Measurements from ENCODE around the gene HEATR1.

The HEATR1 gene

DNA sequence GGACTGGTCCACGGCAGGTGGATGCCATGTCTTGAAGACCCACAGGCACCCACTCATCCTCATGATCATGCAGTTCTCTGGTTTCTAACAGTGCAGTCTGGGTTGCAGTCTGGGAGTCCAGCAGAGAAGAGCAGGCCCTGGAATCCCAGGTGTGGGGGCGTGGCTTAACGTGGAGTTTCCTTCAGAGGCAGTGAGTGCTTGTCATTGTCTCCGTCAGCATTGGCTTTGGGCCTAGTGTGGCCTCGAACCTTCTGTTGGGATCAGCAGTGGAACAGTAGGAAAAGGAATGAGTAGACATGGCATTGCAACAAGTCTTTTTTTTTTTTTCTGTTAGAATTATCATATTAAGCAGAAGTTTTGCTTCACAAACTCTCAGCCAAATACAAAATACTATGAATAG is 67.8 kb downstream of the HEATR1 start:
- DNase-seq (ENCODE audit: low read depth), result no peak

GRCh38 chr1:236535662-236536161 is 68.6 kb downstream of the HEATR1 start:
- DNase-seq (ENCODE audit: low read depth), result no peak

- DNase-seq (ENCODE audit: low read depth), result no peak
Observed at GRCh38 chr1:236535190-236535589, 69.1 kb downstream of the HEATR1 start.

- DNase-seq (ENCODE audit: low read depth), result no peak
Observed at GRCh38 chr1:236534151-236534651, 70.1 kb downstream of the HEATR1 start.

DNA sequence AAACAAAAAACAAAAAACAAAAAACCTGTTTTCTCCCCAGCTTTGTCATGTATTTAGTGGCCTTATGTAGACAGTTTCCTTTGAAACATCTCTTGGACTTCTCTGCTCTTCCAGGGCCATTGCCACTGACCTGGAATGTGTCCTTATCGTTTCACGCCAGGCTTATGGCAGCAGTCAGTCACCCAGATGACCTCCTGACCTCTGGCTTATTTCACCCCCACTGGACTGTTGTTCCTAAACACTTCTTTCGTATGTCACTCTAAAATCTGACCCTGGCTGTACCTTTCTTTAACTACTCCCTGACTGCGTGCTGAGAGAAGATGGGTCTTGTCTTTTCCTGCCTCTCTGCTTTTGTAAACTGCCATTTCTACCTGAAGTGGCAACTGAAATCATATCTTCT is 71.5 kb downstream of the HEATR1 start:
- no peak for DNase-seq (ENCODE audit: low read depth)

GRCh38 chr1:236530959-236531358 is 73.4 kb downstream of the HEATR1 start:
- no peak for DNase-seq (ENCODE audit: low read depth)

- no peak for DNase-seq (ENCODE audit: low read depth)
Observed at GRCh38 chr1:236530286-236530685, 74.0 kb downstream of the HEATR1 start.

DNA sequence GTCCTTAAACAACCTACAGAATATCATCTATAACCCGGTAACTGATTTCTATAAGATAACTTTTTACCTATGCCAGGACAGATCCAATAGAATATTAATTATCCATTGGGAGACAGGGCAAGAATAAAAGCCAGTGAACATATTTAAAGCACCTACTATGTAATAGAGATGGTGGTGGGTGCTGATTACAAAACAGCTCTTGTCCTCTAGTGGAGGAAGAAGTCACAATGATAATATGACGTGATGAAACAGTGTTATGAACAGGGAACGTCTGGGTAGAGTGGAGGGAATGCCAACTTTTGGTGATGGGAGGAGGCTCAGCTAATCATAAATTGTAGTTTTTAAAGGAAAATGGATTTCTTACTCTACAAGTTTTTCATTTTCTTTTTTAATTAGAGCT is 78.2 kb downstream of the HEATR1 start:
- DNase-seq (ENCODE audit: low read depth), result no peak

DNA sequence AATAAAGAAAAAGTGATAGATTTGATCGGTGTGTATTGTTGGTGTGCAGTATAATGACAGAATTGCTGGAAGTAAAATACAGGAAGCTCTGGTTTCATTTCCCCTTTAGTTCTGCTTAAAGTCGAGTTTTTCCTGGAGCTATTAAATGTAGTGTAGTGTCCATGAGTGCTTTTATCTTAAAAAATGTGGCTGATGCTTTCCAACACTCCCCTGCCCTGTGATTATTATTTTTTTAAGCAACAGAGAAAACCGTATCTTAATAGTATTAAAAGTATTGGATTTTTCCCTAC is 79.5 kb downstream of the HEATR1 start:
- DNase-seq (ENCODE audit: low read depth), result no peak

DNA sequence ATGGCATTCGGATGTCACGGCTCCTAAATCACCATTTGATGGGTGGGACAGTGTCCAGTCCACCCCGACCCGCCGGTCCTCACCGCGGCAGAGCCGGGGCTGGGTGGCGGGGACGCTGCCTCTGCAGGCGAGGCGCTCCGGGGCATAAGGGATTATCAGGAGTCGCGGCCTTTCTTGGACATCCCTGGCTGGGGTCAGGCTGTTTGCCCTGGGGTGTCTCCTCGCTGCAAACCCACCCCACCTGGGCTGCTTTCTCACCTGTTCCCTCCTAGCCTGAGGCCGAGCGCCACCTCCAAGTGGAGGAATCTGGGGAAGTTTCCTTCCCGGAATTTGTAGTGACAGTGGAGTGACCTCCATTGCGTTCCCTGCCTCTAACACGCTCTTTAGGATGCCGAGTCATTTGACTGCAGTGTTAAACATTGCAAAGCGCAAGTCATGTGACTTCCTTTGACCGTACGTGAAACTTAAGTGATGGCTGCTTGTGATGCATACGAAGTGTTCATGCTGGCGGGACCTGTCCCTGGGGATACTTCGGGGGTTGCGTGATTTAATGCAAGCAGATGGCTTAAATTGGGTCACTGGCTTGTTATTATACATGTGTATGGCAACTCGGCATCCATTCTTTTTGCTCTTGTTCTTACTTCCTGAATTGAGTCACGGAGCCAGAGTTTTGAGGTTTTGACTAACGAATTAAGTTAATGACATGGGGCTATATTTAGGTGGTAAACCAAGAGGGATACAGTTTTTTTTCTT is 80.0 kb downstream of the HEATR1 start:
- peak; percentile 52 for DNase-seq (ENCODE audit: low read depth)

DNA sequence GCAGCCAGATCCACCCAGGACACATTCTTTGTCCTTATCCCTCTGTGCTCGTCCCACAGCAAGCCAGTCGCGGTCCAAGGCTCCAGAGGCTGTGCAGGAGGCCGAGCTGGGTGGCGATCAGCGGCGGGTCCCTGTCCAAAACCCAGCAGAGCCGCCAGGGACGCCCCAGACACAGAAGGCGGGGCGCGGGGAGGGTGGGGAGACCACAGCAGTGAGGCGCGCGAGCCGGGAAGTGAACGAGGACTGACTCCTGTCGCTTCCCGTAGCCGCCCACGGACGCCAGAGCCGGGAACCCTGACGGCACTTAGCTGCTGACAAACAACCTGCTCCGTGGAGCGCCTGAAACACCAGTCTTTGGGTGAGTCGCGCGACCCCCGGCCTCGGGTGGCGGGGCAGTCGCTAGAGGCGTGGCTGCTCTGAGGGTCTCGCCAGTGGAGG is 80.6 kb downstream of the HEATR1 start, which contains the start of gene LGALS8:
Gene LGALS8 (plus strand): TSS at position 279 of the 438 bp plus-strand sequence. CDS start 2,089 bp downstream, outside the sequence.
- no peak for DNase-seq (ENCODE audit: low read depth)

GRCh38 chr1:236522937-236523703 is 81.2 kb downstream of the HEATR1 start:
- no peak for DNase-seq (ENCODE audit: low read depth)

- DNase-seq (ENCODE audit: low read depth), result no peak
Observed at GRCh38 chr1:236520445-236521005, 83.8 kb downstream of the HEATR1 start.

- DNase-seq (ENCODE audit: low read depth), result no peak
Observed at GRCh38 chr1:236518322-236518721, 86.0 kb downstream of the HEATR1 start.

DNA sequence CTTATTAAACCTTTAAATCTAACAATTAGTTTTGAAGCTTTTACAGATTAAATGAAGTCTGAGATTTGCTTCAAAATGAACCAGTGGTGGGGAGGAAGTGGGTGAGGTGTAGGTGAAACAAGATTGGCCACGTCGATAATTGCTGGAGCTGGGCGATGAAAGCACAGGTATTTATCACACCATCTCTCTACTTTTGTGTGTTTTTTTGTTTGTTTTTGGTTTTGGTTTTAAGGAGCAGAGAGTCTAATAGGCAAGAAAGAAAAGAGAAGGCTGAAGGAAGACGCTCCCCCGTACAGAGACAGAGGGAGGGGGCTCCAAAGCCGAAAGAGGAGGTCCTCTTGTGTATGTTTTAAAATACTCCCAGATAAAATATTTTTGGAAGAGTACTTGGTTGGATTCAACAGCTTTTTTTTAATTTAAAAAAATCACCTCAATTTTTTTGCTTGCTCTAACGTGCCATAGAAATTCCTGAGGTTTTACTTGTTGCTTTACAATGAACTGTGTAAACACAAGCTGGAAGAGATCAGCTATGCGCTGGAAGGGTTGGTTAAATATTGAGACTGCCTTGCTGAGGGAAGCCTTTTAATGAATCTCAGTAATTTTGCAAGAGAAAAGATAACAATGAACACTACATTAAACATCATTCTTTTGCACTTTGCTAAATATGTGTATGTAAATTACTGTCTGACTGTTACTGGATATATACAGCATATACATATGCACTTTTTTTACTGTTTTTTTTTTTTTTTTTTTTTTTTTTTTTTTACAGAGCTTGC is 87.2 kb downstream of the HEATR1 start:
- DNase-seq (ENCODE audit: low read depth), result no peak

GRCh38 chr1:236515443-236515958 is 88.8 kb downstream of the HEATR1 start:
- DNase-seq (ENCODE audit: low read depth), result no peak

DNA sequence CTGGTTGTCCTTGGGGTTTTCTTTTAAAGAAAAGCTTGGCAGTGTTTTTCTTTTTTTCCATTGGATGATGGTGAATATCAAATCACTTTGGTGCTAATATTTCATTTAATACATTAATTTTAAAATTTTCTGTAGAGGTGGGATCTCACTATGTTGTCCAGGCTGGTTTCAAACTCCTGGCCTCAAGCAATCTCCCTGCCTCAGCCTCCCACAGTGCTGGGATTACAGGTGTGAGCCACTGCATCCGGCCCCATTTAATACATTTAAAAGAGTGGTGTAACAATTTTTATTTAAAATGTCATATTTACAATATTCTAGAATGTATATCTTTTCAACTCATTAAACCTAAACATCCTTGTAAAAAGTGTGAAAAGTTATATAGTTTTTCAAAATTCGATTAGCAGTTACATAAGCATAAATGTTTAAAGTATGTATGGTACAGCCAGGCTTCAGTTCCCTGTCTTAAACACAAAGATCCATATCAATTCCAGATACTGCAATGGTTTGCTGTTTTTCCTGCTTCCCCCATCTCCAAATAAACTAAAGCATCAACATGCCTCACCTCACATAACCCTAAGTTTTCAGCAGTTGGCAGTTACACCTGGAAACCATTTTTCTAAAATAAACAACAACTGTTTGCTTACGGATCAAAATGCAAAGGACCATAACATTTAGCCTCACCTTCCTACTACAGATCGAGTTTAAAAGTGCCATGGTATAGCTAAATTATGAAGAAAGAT is 89.4 kb downstream of the HEATR1 start:
- no peak for DNase-seq (ENCODE audit: low read depth)

DNA sequence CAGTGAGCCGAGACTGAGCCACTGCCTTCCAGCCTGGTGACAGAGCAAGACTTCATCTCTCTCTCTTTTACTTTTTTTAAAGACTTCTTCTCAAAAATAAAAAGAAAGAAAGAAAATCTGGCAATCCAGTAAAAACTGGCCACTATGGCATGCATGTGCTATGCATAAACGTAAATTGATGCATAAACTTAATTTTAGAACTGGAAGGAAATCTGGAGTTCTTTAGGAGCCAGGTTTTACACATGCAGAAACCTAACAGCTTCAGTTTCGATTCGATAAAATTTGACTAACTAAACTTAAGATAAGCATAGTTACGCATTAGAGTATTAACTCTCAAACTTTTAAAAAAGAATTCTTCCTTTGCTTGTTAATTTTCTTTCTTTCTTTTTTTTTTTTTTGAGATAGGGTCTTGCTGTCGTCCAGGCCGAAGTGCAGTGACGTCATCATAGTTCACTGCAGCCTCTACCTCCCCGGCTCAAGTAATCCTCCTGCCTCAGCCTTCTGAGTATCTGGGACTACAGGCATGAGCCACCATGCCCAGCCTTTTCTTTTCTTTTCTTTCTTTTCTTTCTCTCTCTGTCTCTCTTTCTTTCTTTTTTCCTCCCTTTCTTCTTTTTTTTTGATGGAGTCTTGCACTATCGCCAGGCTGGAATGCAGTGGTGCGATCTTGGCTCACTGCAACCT is 92.4 kb downstream of the HEATR1 start:
- no peak for DNase-seq (ENCODE audit: low read depth)

DNA sequence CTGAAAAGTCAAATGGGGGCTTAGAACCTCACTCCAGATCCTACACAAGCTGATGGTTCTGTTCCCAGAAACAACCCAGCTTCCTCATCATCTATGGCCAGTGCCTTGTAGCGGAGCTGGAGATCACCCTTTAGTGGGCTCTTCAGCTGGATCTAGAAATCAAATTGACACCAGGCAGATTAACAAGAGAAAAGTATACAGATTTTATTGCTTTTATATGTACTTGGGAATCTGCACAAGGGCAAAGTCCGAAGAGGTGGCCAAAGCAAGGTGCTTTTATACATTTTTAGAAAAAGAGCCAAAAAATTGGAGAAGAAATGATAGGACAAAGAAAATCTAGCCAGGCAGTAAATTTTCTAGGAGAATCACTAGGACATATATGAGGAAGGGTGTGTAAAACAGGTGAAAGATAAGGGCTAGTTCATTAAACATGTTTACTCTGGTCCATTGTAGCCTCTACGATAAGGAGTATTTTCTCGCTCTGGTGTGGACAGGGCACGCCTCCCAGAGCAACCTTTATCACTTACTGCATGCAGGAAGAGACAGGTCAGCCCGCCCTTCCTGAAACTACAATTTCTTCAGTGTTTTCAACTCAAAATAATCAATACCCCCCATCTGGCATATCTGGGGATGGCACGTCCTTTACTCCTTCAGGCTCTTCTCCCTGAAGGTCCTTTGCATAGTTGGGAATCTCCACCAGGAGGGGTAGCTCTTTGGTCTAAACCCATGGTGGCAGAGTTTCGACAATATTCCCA is 94.5 kb downstream of the HEATR1 start:
- no peak for DNase-seq (ENCODE audit: low read depth)

DNA sequence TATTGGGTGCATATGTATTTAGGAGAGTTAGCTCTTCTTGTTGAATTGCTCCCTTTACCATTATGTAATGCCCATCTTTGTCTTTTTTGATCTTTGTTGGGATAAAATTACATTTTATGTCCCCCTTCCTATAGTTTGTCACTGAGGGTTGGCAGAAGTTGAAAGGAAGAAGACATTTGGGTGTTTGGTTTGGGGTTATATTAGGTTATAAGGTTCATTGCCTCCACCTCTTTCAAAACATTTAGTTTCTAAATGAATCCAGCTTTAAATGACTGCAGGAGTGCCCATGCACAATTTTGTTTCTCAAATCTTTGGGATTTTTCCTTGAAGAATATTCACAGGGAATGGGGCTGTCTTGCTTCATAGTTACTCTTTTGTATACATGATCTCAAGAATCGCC is 95.1 kb downstream of the HEATR1 start:
- DNase-seq (ENCODE audit: low read depth), result no peak
